Measurements from ENCODE around the gene DNAAF3.
A peak's percentile ranks its signal among the peaks of the same experiment; 100 is the strongest.

DNAAF3 gene

DNA sequence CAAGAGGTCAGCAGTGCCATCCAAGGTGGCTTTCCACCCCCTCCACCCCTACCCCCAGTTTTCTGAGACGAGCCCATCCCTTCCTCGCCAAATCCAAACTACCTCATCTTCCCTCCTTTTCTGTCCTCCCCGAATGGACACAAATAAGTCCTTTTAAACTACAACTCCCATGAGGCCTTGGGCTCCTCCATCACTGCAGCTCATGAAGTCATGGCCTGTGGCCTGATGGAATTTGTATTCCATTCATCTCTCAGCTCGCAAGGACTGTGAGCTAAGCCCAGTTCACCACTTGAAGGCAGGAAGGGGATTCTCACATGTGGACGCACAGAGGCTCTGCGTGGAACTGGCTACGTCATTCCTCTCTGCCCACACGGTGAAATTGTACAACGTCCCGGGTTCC lies 30.4 kb upstream of the DNAAF3 start:
- H3K4me1 ChIP-seq (ENCODE audit: insufficient read depth, low read length) = no peaks in the 10 kb centered on the region
- no peak overlapping the region for H3K4me3 ChIP-seq (ENCODE audit: low read length)
- H3K27ac ChIP-seq (ENCODE audit: low read depth, low read length) = no peak overlapping the region
- peaks cover under 1% of the 10 kb centered on the region; the same call in 1 of the 2 replicates for H3K27me3 ChIP-seq (ENCODE audit: insufficient read depth, low read length)
- WGBS = 91% methylated on average over 10 of the region's 10 CpGs
- H3K9me3 ChIP-seq (ENCODE audit: insufficient read depth, low read depth, low read length) = no peaks in the 10 kb centered on the region
- H3K36me3 ChIP-seq (ENCODE audit: insufficient read depth, low read length) = no peaks in the 10 kb centered on the region
- H3K9ac ChIP-seq (ENCODE audit: low read depth, low read length) = no peak overlapping the region

GRCh38 chr19:55193481-55193880 lies 27.1 kb upstream of the DNAAF3 start:
- H3K36me3 ChIP-seq (ENCODE audit: insufficient read depth, low read length) = no peaks in the 10 kb centered on the region
- H3K4me1 ChIP-seq (ENCODE audit: insufficient read depth, low read length) = no peaks in the 10 kb centered on the region
- no peak overlapping the region for H3K4me3 ChIP-seq (ENCODE audit: low read length)
- 88% methylated on average over 12 of the region's 12 CpGs for WGBS
- H3K27ac ChIP-seq (ENCODE audit: low read depth, low read length) = no peak overlapping the region
- H3K27me3 ChIP-seq (ENCODE audit: insufficient read depth, low read length) = peaks cover 3% of the 10 kb centered on the region; the same call in 1 of the 2 replicates
- no peak overlapping the region for H3K9ac ChIP-seq (ENCODE audit: low read depth, low read length)
- no peaks in the 10 kb centered on the region for H3K9me3 ChIP-seq (ENCODE audit: insufficient read depth, low read depth, low read length)

GRCh38 chr19:55189403-55189835 lies 23.0 kb upstream of the DNAAF3 start:
- Histone ChIP-seq H3K9ac (ENCODE audit: low read depth, low read length) (no peak overlapping the region), H3K4me3 (ENCODE audit: low read length) (no peak overlapping the region), H3K27ac (ENCODE audit: low read depth, low read length) (no peak overlapping the region), H3K4me1 (ENCODE audit: insufficient read depth, low read length) (no peaks in the 10 kb centered on the region), H3K36me3 (ENCODE audit: insufficient read depth, low read length) (no peaks in the 10 kb centered on the region), H3K9me3 (ENCODE audit: insufficient read depth, low read depth, low read length) (no peaks in the 10 kb centered on the region), H3K27me3 (ENCODE audit: insufficient read depth, low read length) (peaks cover 3% of the 10 kb centered on the region; the same call in 1 of the 2 replicates)
- WGBS = 72% methylated on average over 14 of the region's 15 CpGs

DNA sequence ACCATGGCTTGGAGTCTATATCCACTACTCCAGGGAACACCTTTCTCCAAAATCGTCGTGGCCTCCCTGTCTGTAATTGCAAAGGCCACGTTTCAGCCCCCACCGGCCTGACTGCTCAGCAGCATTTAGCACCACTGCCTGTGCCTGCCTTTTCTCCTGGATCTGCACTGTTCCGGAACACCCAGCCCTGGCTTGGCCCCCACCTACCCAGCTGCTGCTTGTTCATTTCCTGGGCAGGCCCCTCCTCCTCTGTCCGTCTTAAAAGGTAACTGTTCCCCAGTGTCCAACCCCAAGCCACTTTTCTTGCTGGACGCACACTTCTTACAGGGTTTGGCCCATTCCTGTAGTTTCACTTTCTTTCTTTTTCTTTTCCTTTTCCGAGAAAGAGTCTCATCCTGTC lies 22.2 kb upstream of the DNAAF3 start:
- no peak overlapping the region for H3K4me3 ChIP-seq (ENCODE audit: low read length)
- H3K9me3 ChIP-seq (ENCODE audit: insufficient read depth, low read depth, low read length) = no peaks in the 10 kb centered on the region
- no peaks in the 10 kb centered on the region for H3K4me1 ChIP-seq (ENCODE audit: insufficient read depth, low read length)
- no peaks in the 10 kb centered on the region for H3K36me3 ChIP-seq (ENCODE audit: insufficient read depth, low read length)
- WGBS = 79% methylated on average over 8 of the region's 8 CpGs
- no peak overlapping the region for H3K9ac ChIP-seq (ENCODE audit: low read depth, low read length)
- H3K27me3 ChIP-seq (ENCODE audit: insufficient read depth, low read length) = peaks cover 3% of the 10 kb centered on the region; the same call in 1 of the 2 replicates
- no peak overlapping the region for H3K27ac ChIP-seq (ENCODE audit: low read depth, low read length)

- no peak overlapping the region for H3K4me3 ChIP-seq (ENCODE audit: low read length)
- peaks cover 17% of the 10 kb centered on the region for H3K27me3 ChIP-seq (ENCODE audit: insufficient read depth, low read length)
- 87% methylated on average over 12 of the region's 12 CpGs for WGBS
- H3K9me3 ChIP-seq (ENCODE audit: insufficient read depth, low read depth, low read length) = no peaks in the 10 kb centered on the region
- H3K36me3 ChIP-seq (ENCODE audit: insufficient read depth, low read length) = no peaks in the 10 kb centered on the region
- no peaks in the 10 kb centered on the region for H3K4me1 ChIP-seq (ENCODE audit: insufficient read depth, low read length)
- H3K9ac ChIP-seq (ENCODE audit: low read depth, low read length) = no peak overlapping the region
- no peak overlapping the region for H3K27ac ChIP-seq (ENCODE audit: low read depth, low read length)
Measured at GRCh38 chr19:55186080-55186479, 19.7 kb upstream of the DNAAF3 start.

- 79% methylated on average over 20 of the region's 20 CpGs for WGBS
- Histone ChIP-seq H3K9me3 (ENCODE audit: insufficient read depth, low read depth, low read length) (no peaks in the 10 kb centered on the region), H3K9ac (ENCODE audit: low read depth, low read length) (no peak overlapping the region), H3K4me1 (ENCODE audit: insufficient read depth, low read length) (no peaks in the 10 kb centered on the region), H3K27ac (ENCODE audit: low read depth, low read length) (no peak overlapping the region), H3K4me3 (ENCODE audit: low read length) (no peak overlapping the region), H3K36me3 (ENCODE audit: insufficient read depth, low read length) (no peaks in the 10 kb centered on the region), H3K27me3 (ENCODE audit: insufficient read depth, low read length) (peaks cover 38% of the 10 kb centered on the region)
Measured at GRCh38 chr19:55181740-55182139, 15.3 kb upstream of the DNAAF3 start.

- WGBS = 4% methylated on average over 68 of the region's 68 CpGs
- Histone ChIP-seq H3K36me3 (ENCODE audit: insufficient read depth, low read length) (no peaks in the 10 kb centered on the region), H3K4me3 (ENCODE audit: low read length) (peak within 1 kb of the TSS; percentile 62), H3K27ac (ENCODE audit: low read depth, low read length) (no peak within 1 kb of the TSS), H3K9me3 (ENCODE audit: insufficient read depth, low read depth, low read length) (no peaks in the 10 kb centered on the region), H3K9ac (ENCODE audit: low read depth, low read length) (no peak within 1 kb of the TSS), H3K4me1 (ENCODE audit: insufficient read depth, low read length) (no peaks in the 10 kb centered on the region), H3K27me3 (ENCODE audit: insufficient read depth, low read length) (peaks cover 41% of the 10 kb centered on the region)
Measured at GRCh38 chr19:55179606-55180484, 13.4 kb upstream of the DNAAF3 start, which contains the start of gene SYT5. Gene SYT5 (minus strand): TSS chr19:55180289. CDS start chr19:55179041, 1,248 bp downstream.

DNA sequence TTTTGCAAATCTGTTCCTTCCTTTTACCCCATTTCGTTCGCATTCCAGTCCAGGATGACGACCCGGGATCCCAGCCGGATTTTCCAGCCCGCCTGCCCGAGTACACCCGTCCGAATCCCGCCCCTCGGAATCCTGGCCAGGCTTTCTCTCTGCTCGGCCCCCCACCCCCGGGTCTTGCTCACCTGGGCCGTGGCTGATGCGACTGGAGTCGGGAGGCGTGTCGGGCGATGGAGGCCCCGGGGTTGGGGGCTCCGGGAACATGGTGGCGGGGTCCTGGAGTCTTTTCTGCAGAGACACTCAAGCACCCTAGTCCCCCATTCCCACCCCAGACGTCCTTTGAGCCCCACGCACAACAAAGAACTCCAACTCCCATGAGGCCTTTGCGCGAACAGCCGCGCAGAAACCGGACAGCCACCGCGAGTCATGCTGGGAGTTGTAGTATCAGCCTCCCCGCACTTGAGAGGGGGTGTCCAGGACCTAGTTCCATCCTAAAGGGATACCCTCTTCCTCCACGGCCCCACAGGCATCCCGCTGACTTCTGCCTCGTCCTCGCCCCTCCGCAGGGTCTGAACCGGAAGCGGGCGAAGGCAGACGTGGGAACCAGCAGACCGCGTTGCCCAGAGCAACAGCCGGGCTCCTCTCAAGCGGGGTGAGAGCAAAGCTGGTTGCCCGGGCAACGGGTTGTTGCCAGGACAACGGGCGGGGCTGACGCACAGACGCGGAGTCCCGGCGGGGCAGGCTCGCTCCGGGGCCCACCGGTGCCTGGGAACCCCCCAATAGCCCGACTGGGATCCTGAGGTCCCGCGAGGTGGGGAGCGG lies 12.6 kb upstream of the DNAAF3 start:
- no peak overlapping the region for H3K27ac ChIP-seq (ENCODE audit: low read depth, low read length)
- H3K9ac ChIP-seq (ENCODE audit: low read depth, low read length) = no peak overlapping the region
- H3K27me3 ChIP-seq (ENCODE audit: insufficient read depth, low read length) = peaks cover 41% of the 10 kb centered on the region
- WGBS = 5% methylated on average over 60 of the region's 61 CpGs
- peak overlapping the region; percentile 62 for H3K4me3 ChIP-seq (ENCODE audit: low read length)
- H3K4me1 ChIP-seq (ENCODE audit: insufficient read depth, low read length) = no peaks in the 10 kb centered on the region
- H3K9me3 ChIP-seq (ENCODE audit: insufficient read depth, low read depth, low read length) = no peaks in the 10 kb centered on the region
- H3K36me3 ChIP-seq (ENCODE audit: insufficient read depth, low read length) = no peaks in the 10 kb centered on the region

- Histone ChIP-seq H3K36me3 (ENCODE audit: insufficient read depth, low read length) (no peaks in the 10 kb centered on the region), H3K4me3 (ENCODE audit: low read length) (no peak overlapping the region), H3K4me1 (ENCODE audit: insufficient read depth, low read length) (no peaks in the 10 kb centered on the region), H3K9me3 (ENCODE audit: insufficient read depth, low read depth, low read length) (no peaks in the 10 kb centered on the region), H3K9ac (ENCODE audit: low read depth, low read length) (no peak overlapping the region), H3K27me3 (ENCODE audit: insufficient read depth, low read length) (peaks cover 47% of the 10 kb centered on the region), H3K27ac (ENCODE audit: low read depth, low read length) (no peak overlapping the region)
- WGBS = 33% methylated on average over 2 of the region's 2 CpGs
Measured at GRCh38 chr19:55176076-55176475, 9.7 kb upstream of the DNAAF3 start.

DNA sequence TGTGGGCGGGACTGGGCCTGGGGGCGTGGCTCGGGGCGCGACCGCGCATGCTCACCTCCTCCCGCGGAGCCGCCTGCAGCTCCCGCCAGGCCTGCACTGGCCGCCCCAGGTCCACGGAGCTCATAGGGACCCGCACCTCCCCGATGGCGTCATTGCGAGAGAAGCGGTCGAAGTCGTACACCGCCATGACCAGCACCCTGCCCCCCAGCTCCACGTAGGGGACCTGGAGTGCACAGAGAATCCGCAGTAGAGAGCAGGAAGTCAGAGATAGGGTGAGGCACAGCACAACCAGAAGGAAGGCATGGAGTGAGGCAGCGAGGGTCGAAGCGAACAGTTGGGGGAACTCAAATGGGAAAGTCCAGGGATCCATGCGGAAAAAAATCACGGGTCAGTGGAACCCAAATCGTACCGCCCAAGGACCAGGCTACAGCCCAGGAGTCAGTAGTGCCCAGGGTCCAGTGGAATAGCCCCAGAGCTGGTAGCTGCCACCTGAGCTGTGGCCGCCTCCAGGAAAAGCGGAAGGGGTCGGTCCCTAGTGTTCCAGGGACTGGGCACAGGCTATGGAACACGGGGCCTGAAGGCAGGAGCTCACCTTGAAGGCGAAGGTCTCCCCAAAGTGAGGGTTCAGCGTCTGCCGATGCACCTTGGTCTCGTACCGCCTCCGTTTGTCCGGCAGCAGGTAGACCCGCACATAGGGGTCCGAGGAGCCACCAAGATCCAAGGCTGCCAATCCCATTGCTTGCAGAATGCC lies 8.9 kb upstream of the DNAAF3 start:
- H3K4me3 ChIP-seq (ENCODE audit: low read length) = no peak overlapping the region
- no peaks in the 10 kb centered on the region for H3K4me1 ChIP-seq (ENCODE audit: insufficient read depth, low read length)
- H3K9ac ChIP-seq (ENCODE audit: low read depth, low read length) = no peak overlapping the region
- H3K9me3 ChIP-seq (ENCODE audit: insufficient read depth, low read depth, low read length) = no peaks in the 10 kb centered on the region
- no peaks in the 10 kb centered on the region for H3K36me3 ChIP-seq (ENCODE audit: insufficient read depth, low read length)
- peaks cover 47% of the 10 kb centered on the region for H3K27me3 ChIP-seq (ENCODE audit: insufficient read depth, low read length)
- WGBS = 91% methylated on average over 43 of the region's 43 CpGs
- H3K27ac ChIP-seq (ENCODE audit: low read depth, low read length) = no peak overlapping the region
